Naive B cell (primary cell): ENCODE data around the gene SPAG9. TPM values are rescaled to one million over a fixed set of nuclear protein-coding genes. Genes with fewer than 3 reads are reported as not detected.
A peak's percentile ranks its signal among the peaks of the same experiment; 100 is the strongest.

ENCODE experiments used
- ATAC-seq, 2 donors: fragments of 150-1000 bp; cut with Tn5 transposase; 2 replicates each; pipeline ENCODE4 v1.10.0; 2021; ENCODE audit warnings: low read depth in 2 of 2, mild to moderate bottlenecking in 2 of 2, moderate library complexity in 2 of 2
- DNase-seq: peaks from one replicate; pipeline ENCODE4 v3.0.0; 2022
- H3K27ac Mint-ChIP-seq, 6 donors: one replicate each; pipeline ENCODE4 v1.8.0; 2020 to 2022; ENCODE audit warnings: mild to moderate bottlenecking in 6 of 6, mixed read lengths in 6 of 6, moderate library complexity in 5 of 6, inconsistent platforms in 2 of 6
- H3K27me3 Mint-ChIP-seq, 3 donors: one replicate each; pipeline ENCODE4 v1.8.0; 2021 to 2022; ENCODE audit warnings: mixed read lengths in 3 of 3, mild to moderate bottlenecking in 1 of 3
- H3K36me3 Mint-ChIP-seq, 2 donors: one replicate each; pipeline ENCODE4 v1.8.0; 2020 to 2022; ENCODE audit warnings: mixed read lengths in 2 of 2, inconsistent platforms in 1 of 2, mild to moderate bottlenecking in 1 of 2
- H3K4me1 Mint-ChIP-seq, 3 donors: one replicate each; pipeline ENCODE4 v1.8.0; 2020 to 2022; ENCODE audit warnings: mixed read lengths in 3 of 3, inconsistent platforms in 1 of 3, mild to moderate bottlenecking in 1 of 3, moderate library complexity in 1 of 3
- H3K4me3 Mint-ChIP-seq, 8 donors: one replicate each; pipeline ENCODE4 v1.8.0; 2020 to 2022; ENCODE audit warnings: mild to moderate bottlenecking in 8 of 8, mixed read lengths in 8 of 8, moderate library complexity in 8 of 8, inconsistent platforms in 2 of 8
- H3K9me3 Mint-ChIP-seq, 7 donors: one replicate each; pipeline ENCODE4 v1.8.0; 2020 to 2022; ENCODE audit warnings: mixed read lengths in 7 of 7, mild to moderate bottlenecking in 5 of 7, inconsistent platforms in 2 of 7, moderate library complexity in 1 of 7
- polyA plus RNA-seq, 6 donors: library from polyadenylated mRNA; unstranded; fragments of 300-500 nt; fragmentation: Illumina TruSeq; gene quantifications; one replicate each; pipeline ENCODE4 v1.2.3, GENCODE V29; 2021; ENCODE audit warnings: low read depth in 6 of 6

SPAG9 gene, protein sequence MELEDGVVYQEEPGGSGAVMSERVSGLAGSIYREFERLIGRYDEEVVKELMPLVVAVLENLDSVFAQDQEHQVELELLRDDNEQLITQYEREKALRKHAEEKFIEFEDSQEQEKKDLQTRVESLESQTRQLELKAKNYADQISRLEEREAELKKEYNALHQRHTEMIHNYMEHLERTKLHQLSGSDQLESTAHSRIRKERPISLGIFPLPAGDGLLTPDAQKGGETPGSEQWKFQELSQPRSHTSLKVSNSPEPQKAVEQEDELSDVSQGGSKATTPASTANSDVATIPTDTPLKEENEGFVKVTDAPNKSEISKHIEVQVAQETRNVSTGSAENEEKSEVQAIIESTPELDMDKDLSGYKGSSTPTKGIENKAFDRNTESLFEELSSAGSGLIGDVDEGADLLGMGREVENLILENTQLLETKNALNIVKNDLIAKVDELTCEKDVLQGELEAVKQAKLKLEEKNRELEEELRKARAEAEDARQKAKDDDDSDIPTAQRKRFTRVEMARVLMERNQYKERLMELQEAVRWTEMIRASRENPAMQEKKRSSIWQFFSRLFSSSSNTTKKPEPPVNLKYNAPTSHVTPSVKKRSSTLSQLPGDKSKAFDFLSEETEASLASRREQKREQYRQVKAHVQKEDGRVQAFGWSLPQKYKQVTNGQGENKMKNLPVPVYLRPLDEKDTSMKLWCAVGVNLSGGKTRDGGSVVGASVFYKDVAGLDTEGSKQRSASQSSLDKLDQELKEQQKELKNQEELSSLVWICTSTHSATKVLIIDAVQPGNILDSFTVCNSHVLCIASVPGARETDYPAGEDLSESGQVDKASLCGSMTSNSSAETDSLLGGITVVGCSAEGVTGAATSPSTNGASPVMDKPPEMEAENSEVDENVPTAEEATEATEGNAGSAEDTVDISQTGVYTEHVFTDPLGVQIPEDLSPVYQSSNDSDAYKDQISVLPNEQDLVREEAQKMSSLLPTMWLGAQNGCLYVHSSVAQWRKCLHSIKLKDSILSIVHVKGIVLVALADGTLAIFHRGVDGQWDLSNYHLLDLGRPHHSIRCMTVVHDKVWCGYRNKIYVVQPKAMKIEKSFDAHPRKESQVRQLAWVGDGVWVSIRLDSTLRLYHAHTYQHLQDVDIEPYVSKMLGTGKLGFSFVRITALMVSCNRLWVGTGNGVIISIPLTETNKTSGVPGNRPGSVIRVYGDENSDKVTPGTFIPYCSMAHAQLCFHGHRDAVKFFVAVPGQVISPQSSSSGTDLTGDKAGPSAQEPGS (N-terminal part only)
- polyA plus RNA-seq, result 1 to 10 TPM; 1.9 to 7.2 (median 5.2) TPM

DNA sequence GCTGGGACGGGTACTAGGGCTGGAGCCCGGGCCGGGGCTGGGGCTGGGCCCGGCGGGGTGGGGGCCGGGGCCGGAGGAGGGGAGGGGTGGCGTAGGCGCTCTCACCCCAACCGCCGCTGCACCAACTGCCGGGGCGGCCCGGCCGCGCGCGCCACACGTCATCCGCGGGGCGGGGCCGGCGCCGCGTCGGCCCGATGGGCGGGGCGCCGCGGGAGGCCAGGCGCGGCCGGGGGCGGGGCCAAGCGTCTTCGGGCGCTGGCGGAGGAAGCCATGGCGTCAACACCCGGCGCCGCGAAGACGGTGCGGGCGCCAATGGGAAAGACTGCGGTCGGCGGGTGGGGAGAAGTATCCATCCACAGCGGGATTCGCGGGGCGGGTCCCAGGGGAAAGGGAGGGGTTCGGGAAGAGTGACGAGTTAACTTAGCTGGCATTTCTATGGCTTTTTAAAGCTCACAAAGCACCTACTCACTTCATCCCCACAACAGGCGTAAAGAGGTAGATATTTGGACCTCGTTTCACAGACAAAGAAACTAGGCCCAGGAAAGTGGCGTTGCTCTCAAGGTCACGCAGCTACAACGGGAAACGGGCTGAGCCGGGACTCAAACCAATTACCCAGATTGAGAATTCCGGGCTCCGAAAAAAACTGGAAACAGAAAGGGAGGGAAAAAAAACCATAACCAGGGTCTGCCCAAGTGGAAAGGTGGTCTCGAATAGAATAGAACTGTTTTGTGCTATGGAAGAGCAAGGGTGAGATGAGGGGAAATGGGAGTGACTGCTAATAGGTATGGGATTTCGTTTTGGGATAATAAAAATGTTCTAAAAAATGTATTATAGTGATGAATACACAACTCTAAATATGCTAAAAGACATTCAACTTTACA, at the start of gene SPAG9:
TSS of gene SPAG9 (minus strand) at position 130 of the 881 bp plus-strand sequence. CDS start 212 bp downstream, outside the sequence.
- Mint-ChIP-seq H3K4me3 (peak within 1 kb of the TSS; percentile 95 to 99 (median 96)), H3K4me1 (peaks cover 31 to 53% (median 42%) of the 10 kb centered on the region in 3 donors), H3K36me3 (no peaks in the 10 kb centered on the region), H3K9me3 (peaks cover 0 to 6% (median 0%) of the 10 kb centered on the region in 7 donors), H3K27ac (peak within 1 kb of the TSS; percentile 98 to 100 (median 100)), H3K27me3 (no peaks in the 10 kb centered on the region)
- DNase-seq (peak; percentile 93), ATAC-seq (peak; percentile 81 to 82)

DNA sequence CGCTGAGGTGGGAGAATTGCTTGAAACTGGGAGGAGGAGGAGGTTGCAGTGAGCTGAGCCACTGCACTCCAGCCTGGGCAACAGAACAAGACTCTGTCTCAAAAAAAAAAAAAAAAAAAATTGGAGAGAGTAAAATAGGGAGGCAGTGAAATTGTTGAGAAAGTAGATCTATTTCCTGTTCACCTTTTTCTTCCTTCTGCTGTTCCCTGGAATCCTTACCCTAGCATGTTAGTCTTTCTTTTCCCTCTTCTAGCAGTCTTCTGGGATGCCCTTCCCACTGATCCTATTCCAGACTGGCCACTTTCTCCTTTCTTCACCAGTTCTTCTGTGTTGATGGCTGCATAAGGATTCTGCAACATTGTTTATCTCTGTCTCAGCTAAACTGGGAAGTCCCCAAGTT, 48.7 kb upstream of the SPAG9 start:
- H3K27ac Mint-ChIP-seq, result peak overlapping the region in 2 of 6 donors; percentile 11 to 40
- no peaks in the 10 kb centered on the region for H3K9me3 Mint-ChIP-seq
- H3K4me3 Mint-ChIP-seq, result peak overlapping the region in 3 of 8 donors; percentile 6 to 90 (median 71)
- ATAC-seq (no peak), DNase-seq (no peak)
- peaks cover 19 to 24% (median 21%) of the 10 kb centered on the region in 3 donors for H3K4me1 Mint-ChIP-seq
- no peaks in the 10 kb centered on the region for H3K27me3 Mint-ChIP-seq
- H3K36me3 Mint-ChIP-seq, result peaks cover 15 to 16% of the 10 kb centered on the region in 2 donors

DNA sequence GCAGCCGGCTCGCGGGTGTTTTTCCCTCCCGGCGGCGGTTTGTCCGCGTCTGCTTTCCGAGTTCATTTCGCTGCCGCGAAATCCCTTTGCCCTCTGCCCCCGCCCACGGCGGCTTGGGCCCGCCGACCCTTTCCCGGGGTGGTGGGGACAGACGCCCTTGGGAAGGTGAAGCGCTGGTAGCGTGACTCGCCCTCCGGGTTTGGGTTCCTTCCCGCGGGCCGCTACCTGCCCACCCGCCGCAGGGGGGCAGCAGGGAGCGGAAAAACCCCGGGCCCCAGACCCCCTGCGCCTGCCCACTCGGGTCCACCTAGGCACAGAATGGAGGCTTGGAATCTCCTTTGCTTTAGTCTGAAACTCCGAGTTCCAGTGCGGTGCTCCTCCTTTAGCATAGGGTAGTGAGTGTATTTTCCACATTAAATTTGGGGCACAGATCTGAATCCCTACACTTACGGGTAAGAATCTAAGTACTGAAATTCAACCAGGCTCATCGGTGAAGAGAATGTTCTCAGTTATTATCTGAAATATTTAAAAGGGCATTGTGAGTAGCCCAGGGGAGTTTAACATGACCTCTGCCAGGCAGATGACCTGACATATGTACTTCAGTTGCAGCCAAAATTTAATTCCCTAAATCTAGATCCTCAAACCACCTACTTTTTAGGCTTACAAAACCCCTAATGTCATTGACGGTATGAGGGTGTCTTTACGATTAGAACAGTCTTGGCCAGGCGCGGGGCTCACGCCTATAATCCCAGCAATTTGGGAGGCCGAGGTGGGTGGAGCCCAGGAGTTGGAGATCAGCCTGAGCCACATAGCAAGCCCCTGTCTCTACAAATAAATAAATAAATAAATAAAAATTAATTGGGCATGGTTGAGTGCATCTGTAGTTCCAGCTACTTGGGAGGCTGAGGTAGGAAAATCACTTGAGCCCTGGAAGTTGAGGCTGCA, 46.6 kb upstream of the SPAG9 start:
- H3K27me3 Mint-ChIP-seq, result no peaks in the 10 kb centered on the region
- peak overlapping the region in 4 of 6 donors; percentile 60 to 88 (median 86) for H3K27ac Mint-ChIP-seq
- ATAC-seq, result peak; percentile 69
- H3K4me3 Mint-ChIP-seq, result peak overlapping the region; percentile 75 to 99 (median 88)
- H3K36me3 Mint-ChIP-seq, result peaks cover 15 to 16% of the 10 kb centered on the region in 2 donors
- H3K4me1 Mint-ChIP-seq, result peaks cover 19 to 24% (median 21%) of the 10 kb centered on the region in 3 donors
- no peaks in the 10 kb centered on the region for H3K9me3 Mint-ChIP-seq
- peak; percentile 68 for DNase-seq

DNA sequence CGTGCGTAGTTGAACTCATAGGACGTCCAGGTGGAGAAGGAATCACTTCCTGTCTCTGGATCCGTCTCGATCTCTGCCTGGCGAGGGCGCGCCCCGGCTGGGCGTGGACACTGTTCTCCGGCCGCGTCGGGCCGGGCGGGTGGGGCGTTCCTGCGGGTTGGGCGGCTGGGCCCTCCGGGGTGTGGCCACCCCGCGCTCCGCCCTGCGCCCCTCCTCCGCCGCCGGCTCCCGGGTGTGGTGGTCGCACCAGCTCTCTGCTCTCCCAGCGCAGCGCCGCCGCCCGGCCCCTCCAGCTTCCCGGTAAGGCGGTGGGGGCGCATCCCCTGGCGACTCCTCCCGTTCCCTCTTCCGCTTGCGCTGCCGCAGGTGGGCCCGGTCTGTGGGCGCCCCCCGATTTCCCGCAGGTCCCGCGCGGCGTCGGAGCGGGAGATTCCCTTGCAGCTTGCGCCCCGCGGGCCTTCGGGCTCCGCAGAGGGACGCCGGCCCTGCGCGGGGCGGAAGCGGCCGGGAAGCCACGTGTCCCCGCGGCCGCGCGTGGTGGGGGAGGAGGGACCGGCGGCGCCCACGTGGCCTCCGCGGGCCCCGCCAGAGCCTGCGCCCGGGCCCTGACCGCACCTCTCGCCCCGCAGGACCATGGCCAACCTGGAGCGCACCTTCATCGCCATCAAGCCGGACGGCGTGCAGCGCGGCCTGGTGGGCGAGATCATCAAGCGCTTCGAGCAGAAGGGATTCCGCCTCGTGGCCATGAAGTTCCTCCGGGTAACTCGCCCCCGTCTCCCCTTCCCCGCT, 45.7 kb upstream of the SPAG9 start, which contains the start of gene NME2:
TSS of gene NME2 (plus strand) at position 214 of the 789 bp plus-strand sequence. CDS start at position 634, 420 bp downstream.
- Mint-ChIP-seq H3K27ac (peak within 1 kb of the TSS; percentile 85 to 98 (median 94)), H3K36me3 (peaks cover 13 to 16% of the 10 kb centered on the region in 2 donors), H3K9me3 (no peaks in the 10 kb centered on the region), H3K4me1 (peaks cover 19 to 24% (median 21%) of the 10 kb centered on the region in 3 donors), H3K4me3 (peak within 1 kb of the TSS; percentile 90 to 99 (median 95)), H3K27me3 (no peaks in the 10 kb centered on the region)
- peak; percentile 73 for DNase-seq
- ATAC-seq, result peak; percentile 75 to 79

DNA sequence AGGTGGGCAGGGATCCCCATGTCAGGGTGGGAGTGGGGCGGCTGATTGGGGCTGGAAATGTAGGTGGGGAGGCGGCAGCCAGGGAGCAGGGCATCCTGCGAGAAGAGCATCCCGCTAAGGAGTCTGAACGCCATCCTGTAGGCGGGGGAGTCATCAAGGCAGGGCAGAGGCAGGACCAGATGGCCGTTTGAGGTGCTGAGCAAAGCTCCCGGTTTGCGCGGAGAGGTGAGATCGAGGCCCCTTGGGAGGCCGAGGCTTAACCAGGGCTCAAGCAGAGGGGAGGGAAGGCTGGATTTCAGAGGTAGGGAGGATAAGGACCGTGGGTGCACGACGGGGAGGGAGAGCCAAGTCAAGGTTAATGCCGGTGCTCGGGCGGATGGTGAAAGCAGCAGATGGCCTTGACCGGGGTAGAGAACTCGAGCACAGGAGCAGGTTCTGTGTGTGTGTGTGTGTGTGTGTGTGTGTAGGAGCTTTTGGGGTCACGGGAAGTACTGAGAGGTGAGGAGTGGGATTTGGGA, 45.1 kb upstream of the SPAG9 start:
- H3K27ac Mint-ChIP-seq, result peak overlapping the region; percentile 85 to 98 (median 94)
- H3K4me3 Mint-ChIP-seq, result peak overlapping the region; percentile 90 to 99 (median 95)
- DNase-seq (no peak), ATAC-seq (peak; percentile 27 to 32)
- peaks cover 7 to 16% of the 10 kb centered on the region in 2 donors for H3K36me3 Mint-ChIP-seq
- H3K4me1 Mint-ChIP-seq, result peaks cover 19 to 24% (median 21%) of the 10 kb centered on the region in 3 donors
- H3K27me3 Mint-ChIP-seq, result no peaks in the 10 kb centered on the region
- H3K9me3 Mint-ChIP-seq, result no peaks in the 10 kb centered on the region

DNA sequence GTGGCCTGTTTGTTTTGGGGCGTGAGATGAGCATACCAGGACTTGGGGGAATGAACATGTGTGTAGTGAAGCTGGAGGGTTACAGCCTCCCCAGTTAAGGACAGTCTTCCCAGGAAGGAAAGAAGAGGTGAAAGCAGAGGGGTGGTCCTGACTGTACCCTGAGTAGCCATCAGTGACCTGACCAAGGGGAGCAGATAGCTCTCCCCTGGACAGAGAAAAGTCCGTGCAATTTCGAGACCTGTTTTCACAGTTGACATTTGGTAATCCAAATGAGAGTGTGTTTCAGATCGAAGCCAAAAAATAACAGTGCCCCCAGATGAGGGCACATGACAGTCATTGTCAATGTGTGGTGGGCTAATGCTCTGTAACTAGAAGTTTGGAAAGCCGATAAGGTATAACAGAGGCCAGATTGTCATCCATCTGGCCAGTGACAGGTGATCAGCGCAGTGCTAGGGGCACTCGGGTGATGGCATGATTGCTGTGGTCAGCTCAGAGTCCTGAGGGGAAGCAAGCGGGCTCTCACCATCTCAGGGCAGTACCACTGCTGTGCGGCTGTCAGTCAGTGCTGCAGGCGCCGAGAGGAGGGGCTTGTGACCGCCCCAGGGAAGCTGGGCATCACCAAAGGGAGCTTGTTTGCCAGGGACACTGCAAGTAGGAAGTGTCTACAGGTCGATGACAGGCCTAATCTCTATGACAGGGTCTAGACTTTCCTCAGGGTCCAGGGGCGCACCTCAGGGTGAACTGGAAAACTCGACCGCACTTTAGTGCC, 44.4 kb upstream of the SPAG9 start:
- H3K27ac Mint-ChIP-seq, result peak overlapping the region; percentile 85 to 98 (median 94)
- peaks cover 7 to 16% of the 10 kb centered on the region in 2 donors for H3K36me3 Mint-ChIP-seq
- ATAC-seq (no peak), DNase-seq (no peak)
- H3K9me3 Mint-ChIP-seq, result no peaks in the 10 kb centered on the region
- H3K4me3 Mint-ChIP-seq, result peak overlapping the region; percentile 90 to 99 (median 95)
- H3K27me3 Mint-ChIP-seq, result no peaks in the 10 kb centered on the region
- peaks cover 19 to 24% (median 21%) of the 10 kb centered on the region in 3 donors for H3K4me1 Mint-ChIP-seq

DNA sequence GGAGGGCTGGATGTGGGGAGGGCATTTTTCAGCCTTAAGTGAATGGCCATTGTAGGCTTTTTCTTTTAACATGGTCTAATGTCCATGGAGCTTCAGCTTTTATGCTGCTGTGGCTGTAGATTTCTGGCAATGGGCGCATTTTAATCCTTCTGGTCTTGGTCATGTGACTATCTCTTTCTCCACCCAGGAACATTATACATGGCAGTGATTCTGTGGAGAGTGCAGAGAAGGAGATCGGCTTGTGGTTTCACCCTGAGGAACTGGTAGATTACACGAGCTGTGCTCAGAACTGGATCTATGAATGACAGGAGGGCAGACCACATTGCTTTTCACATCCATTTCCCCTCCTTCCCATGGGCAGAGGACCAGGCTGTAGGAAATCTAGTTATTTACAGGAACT, 40.9 kb upstream of the SPAG9 start:
- Mint-ChIP-seq H3K27me3 (no peaks in the 10 kb centered on the region), H3K4me1 (peaks cover 10 to 25% (median 11%) of the 10 kb centered on the region in 3 donors), H3K27ac (no peak overlapping the region), H3K9me3 (no peaks in the 10 kb centered on the region), H3K4me3 (no peak overlapping the region), H3K36me3 (peaks cover 0 to 8% of the 10 kb centered on the region in 2 donors)
- DNase-seq (no peak), ATAC-seq (no peak)

DNA sequence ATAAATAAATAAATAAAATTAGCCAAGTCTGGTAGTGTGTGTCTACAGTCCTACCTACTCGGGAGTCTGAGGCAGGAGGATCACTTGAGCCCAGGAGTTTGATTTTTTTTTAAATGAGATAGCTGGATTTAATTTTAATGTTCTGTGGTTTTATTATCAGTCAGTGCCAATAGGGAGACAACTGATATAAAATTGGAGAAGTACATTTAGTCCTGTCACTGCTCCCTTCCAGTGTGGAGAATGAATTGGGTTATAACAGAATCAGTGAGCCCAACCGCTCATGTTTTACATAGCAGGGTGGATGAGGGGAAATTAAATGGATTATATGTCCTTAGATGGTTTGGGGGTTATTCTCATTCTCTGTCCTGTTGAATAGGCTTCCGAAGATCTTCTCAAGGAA, 38.9 kb upstream of the SPAG9 start:
- Mint-ChIP-seq H3K9me3 (no peaks in the 10 kb centered on the region), H3K4me1 (peaks cover 0 to 10% (median 0%) of the 10 kb centered on the region in 3 donors), H3K27me3 (no peaks in the 10 kb centered on the region), H3K27ac (no peak overlapping the region), H3K36me3 (peaks cover 0 to 5% of the 10 kb centered on the region in 2 donors), H3K4me3 (peak overlapping the region in 1 of 8 donors; percentile 66)
- DNase-seq (no peak), ATAC-seq (no peak)

DNA sequence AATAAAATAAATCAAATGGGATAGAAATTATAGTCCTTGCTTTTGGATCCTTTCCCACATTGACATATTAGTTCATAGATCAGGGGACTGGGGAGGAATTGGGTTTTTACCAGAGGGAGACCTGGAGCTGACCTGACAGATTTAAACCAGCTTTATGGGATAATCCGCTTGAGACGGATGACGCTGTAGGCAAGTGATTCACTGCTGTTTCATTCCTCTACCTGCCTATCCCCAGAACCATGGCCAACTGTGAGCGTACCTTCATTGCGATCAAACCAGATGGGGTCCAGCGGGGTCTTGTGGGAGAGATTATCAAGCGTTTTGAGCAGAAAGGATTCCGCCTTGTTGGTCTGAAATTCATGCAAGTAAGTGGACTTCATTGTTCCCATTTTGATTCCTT, 34.7 kb upstream of the SPAG9 start:
- ATAC-seq, result no peak
- H3K36me3 Mint-ChIP-seq, result peaks cover 0 to 5% of the 10 kb centered on the region in 2 donors
- H3K4me1 Mint-ChIP-seq, result peaks cover 0 to 10% (median 0%) of the 10 kb centered on the region in 3 donors
- peak overlapping the region in 3 of 8 donors; percentile 3 to 55 (median 15) for H3K4me3 Mint-ChIP-seq
- no peak overlapping the region for H3K27ac Mint-ChIP-seq
- DNase-seq, result no peak
- no peaks in the 10 kb centered on the region for H3K27me3 Mint-ChIP-seq
- no peaks in the 10 kb centered on the region for H3K9me3 Mint-ChIP-seq

DNA sequence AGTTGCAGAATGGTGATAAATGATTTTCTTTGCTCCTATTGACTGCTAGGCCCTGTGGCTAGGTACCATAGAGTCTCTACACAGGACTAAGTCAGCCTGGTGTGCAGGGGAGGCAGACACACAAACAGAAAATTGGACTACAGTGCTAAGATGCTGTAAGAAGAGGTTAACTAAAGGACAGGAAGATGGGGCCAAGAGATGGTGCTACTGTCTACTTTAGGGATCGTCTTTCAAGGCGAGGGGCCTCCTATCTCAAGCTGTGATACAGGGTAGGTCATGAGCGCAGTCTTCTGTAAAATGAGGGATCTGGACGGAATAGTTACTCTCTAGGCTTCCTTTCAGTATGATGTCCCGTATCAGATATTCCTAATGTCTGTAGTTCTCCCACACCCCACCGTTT, 33.5 kb upstream of the SPAG9 start:
- ATAC-seq (no peak), DNase-seq (no peak)
- no peaks in the 10 kb centered on the region for H3K9me3 Mint-ChIP-seq
- H3K4me3 Mint-ChIP-seq, result no peak overlapping the region
- H3K36me3 Mint-ChIP-seq, result peaks cover 0 to 5% of the 10 kb centered on the region in 2 donors
- no peak overlapping the region for H3K27ac Mint-ChIP-seq
- H3K27me3 Mint-ChIP-seq, result no peaks in the 10 kb centered on the region
- H3K4me1 Mint-ChIP-seq, result peaks cover 0 to 10% (median 0%) of the 10 kb centered on the region in 3 donors
